GM10248 (cell line): ENCODE data around the gene ARHGAP26.

Experiments
- CTCF ChIA-PET: fragments of 300-600 bp; sonication (Branson Sonifier 250); formaldehyde crosslinking; extraction: SDS; loops from one replicate; lab custom pipeline; 2021; ENCODE audit warnings: antibody characterized with exemption; lab: Yijun Ruan, JAX
- POLR2A ChIA-PET: fragments of 350-650 bp; sonication (Branson Sonifier 250); formaldehyde crosslinking; extraction: SDS; loops from one replicate; lab custom pipeline; 2020; ENCODE audit warnings: antibody characterized with exemption; lab: Yijun Ruan, JAX
- DNase-seq: peaks from one replicate; pipeline ENCODE4 v3.0.0; 2012; ENCODE audit errors: extremely low spot score
- CTCF ChIP-seq: IDR thresholded peaks from 2 replicates; pipeline ENCODE4 v1.5.1; 2012; ENCODE audit warnings: mild to moderate bottlenecking, low read depth; ENCODE audit errors: extremely low read depth, missing control alignments, control extremely low read depth

The ARHGAP26 gene

GRCh38 chr5:143059355-143059754 is 289.2 kb downstream of the ARHGAP26 start:
- ChIA-PET CTCF (interaction anchor here (1.2 to 2.4 kb wide), 2 partner anchors 17 to 50 kb away, joined by 5 to 8 read pairs; no protein-coding TSS in a partner anchor), POLR2A (no interaction called here)
- TF ChIP-seq CTCF, result no peak
- no peak for DNase-seq

GRCh38 chr5:143059976-143060765 is 290.0 kb downstream of the ARHGAP26 start:
- TF ChIP-seq CTCF, result no peak
- ChIA-PET POLR2A (no interaction called here), CTCF (interaction anchor here (1.2 to 2.4 kb wide), 6 partner anchors 10 to 75 kb away, joined by 3 to 8 read pairs (median 6); no protein-coding TSS in a partner anchor)
- no peak for DNase-seq

GRCh38 chr5:143061161-143061945 is 291.2 kb downstream of the ARHGAP26 start:
- no peak for TF ChIP-seq CTCF
- DNase-seq, result no peak
- ChIA-PET CTCF (interaction anchor here (1.3 to 2.4 kb wide), 8 partner anchors 8 to 58 kb away, joined by 3 to 8 read pairs (median 6); no protein-coding TSS in a partner anchor), POLR2A (interaction anchor here (0.6 kb wide), 1 partner anchor 29 kb away, joined by 4 read pairs; no protein-coding TSS in a partner anchor)

GRCh38 chr5:143062379-143062778 is 292.2 kb downstream of the ARHGAP26 start:
- no peak for DNase-seq
- ChIA-PET POLR2A (interaction anchor here (0.5 to 0.7 kb wide), 3 partner anchors 27 to 164 kb away, joined by 3 to 4 read pairs (median 4); no protein-coding TSS in a partner anchor), CTCF (interaction anchor here (1.5 to 2.0 kb wide), 6 partner anchors 13 to 59 kb away, joined by 3 to 7 read pairs (median 6); no protein-coding TSS in a partner anchor)
- TF ChIP-seq CTCF, result no peak

- ChIA-PET CTCF (interaction anchor here (0.9 to 3.1 kb wide), 7 partner anchors 11 to 112 kb away, joined by 3 to 16 read pairs (median 7); no protein-coding TSS in a partner anchor), POLR2A (interaction anchor here (1.0 to 1.1 kb wide), 2 partner anchors 11 to 12 kb away, joined by 3 to 5 read pairs; no protein-coding TSS in a partner anchor)
- no peak for TF ChIP-seq CTCF
- no peak for DNase-seq
Observed at GRCh38 chr5:143063175-143063970, 293.2 kb downstream of the ARHGAP26 start.
